NB4 (cell line): Measurements from ENCODE around the gene CABCOCO1.

Experiments used
- DNase-seq: peaks from one replicate; pipeline ENCODE4 v3.0.0; 2010; ENCODE audit warnings: low read depth
- H3K4me3 ChIP-seq: one replicate; pipeline ENCODE4 v1.5.1; 2011; ENCODE audit warnings: mild to moderate bottlenecking, low read depth, low read length, moderate library complexity
- CTCF ChIP-seq: IDR thresholded peaks from one replicate; pipeline ENCODE4 v1.5.1; 2012; ENCODE audit warnings: low read depth, low read length
- MYC ChIP-seq: IDR thresholded peaks from 2 replicates; pipeline ENCODE4 v1.6.1; 2011; ENCODE audit warnings: low read depth, low read length
- POLR2A ChIP-seq: IDR thresholded peaks from 2 replicates; pipeline ENCODE4 v1.6.1; 2011; ENCODE audit warnings: mild to moderate bottlenecking; ENCODE audit not compliant: insufficient read length; ENCODE audit errors: extremely low read depth
- TF ChIP-seq, protein P1 (sequence below): IDR thresholded peaks from 2 replicates; pipeline ENCODE4 v1.6.1; 2011; ENCODE audit warnings: low read depth, low read length

CABCOCO1 gene

DNA sequence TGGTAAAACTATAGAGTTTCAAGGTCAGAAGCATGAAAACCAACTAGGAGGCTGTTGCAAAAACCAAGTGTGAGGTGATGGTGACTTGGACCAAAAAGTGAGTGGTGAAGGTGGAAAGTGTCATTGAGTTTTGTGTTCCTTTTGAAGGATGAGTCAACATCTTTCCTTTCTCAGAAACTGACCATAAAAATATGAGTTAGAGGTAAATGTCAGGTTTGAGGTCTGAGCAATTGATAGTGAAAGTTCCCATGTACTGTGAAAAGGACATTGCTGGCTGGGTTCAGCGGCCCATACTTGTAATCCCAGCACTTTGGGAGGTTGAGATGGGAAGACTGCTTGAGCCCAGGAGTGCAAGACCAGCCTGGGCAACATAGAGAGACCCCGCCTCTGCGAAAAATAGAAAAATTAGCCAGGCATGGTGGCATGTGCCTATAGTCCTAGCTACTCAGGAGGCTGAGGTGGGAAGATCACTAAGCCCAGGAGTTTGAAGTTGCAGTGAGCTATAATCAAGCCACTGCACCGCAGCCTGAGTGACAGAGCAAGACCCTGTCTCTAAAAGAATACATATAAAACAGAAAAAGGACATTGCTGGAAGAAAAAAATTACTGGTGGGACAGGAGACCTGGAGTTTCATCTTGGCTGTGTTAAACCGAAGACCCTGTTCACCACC lies 149.5 kb downstream of the CABCOCO1 start:
- TF ChIP-seq, protein P1, sequence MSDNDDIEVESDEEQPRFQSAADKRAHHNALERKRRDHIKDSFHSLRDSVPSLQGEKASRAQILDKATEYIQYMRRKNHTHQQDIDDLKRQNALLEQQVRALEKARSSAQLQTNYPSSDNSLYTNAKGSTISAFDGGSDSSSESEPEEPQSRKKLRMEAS = no peak
- no peak for TF ChIP-seq POLR2A
- TF ChIP-seq MYC = no peak
- TF ChIP-seq CTCF = no peak
- H3K4me3 ChIP-seq = no peak overlapping the region
- no peak for DNase-seq

DNA sequence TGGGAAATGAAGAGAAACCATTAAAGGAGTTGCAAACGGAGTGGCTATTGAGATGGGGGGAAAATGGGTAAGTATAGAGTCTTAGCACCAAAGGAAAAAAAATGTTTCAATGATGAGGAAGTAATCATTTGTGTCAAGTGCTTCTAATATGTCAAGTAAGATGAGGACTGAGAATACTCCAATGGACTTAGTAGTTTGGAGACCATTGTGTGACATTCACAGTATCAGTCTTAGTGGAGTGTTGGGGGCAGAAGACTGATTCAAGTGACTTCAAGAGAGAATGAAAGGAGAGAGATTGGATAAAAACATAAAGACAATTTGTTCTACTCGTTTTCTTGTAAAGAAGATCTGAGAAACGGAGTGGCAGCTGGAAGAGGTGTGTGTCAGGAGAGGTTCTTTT lies 150.2 kb downstream of the CABCOCO1 start:
- no peak overlapping the region for H3K4me3 ChIP-seq
- TF ChIP-seq CTCF (no peak), POLR2A (no peak), MYC (no peak)
- TF ChIP-seq, protein P1 = no peak
- no peak for DNase-seq

DNA sequence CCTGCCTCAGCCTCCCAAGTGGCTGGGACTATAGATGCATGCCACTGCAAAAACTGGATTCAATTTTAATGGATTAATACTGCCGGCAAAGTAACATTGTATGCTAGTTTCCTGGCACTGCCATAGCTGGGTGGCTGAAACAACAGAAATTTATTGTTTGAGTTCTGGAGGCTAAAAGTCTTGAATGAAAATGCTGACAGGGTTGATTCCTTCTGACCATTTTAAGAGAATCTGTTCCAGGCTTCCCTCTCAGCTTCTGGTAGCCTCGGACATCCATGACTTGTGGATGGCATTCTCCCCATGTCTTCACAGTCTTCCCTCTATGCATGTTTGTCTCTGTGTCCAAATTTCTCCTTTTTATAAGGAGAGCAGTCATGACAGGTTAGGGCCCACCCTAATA lies 151.4 kb downstream of the CABCOCO1 start:
- H3K4me3 ChIP-seq = no peak overlapping the region
- no peak for DNase-seq
- TF ChIP-seq MYC = no peak
- TF ChIP-seq, protein P1 = no peak

GRCh38 chr10:61815496-61815895 lies 152.8 kb downstream of the CABCOCO1 start:
- peak; percentile 5 for DNase-seq
- no peak overlapping the region for H3K4me3 ChIP-seq
- TF ChIP-seq MYC (no peak), CTCF (no peak), POLR2A (no peak)
- TF ChIP-seq, protein P1 = no peak
